GM12874 (cell line): ENCODE measurements around the gene BICC1.

Experiments used
- CTCF ChIP-seq: IDR thresholded peaks from 2 replicates; pipeline ENCODE4 v1.5.1; 2011; ENCODE audit warnings: low read depth, mild to moderate bottlenecking, control low read depth, low read length, moderate library complexity; ENCODE audit not compliant: insufficient read depth

BICC1 gene

GRCh38 chr10:58824396-58824795 lies 311.7 kb downstream of the BICC1 start:
- no peak for TF ChIP-seq CTCF

- TF ChIP-seq CTCF, result no peak
Measured at GRCh38 chr10:58826694-58827093, 314.0 kb downstream of the BICC1 start.

- no peak for TF ChIP-seq CTCF
Measured at GRCh38 chr10:58827381-58827780, 314.7 kb downstream of the BICC1 start.

GRCh38 chr10:58829839-58830238 lies 317.2 kb downstream of the BICC1 start:
- TF ChIP-seq CTCF, result no peak

GRCh38 chr10:58830697-58831096 lies 318.0 kb downstream of the BICC1 start:
- TF ChIP-seq CTCF, result no peak

- TF ChIP-seq CTCF, result no peak
Measured at GRCh38 chr10:58833771-58834561, 321.3 kb downstream of the BICC1 start.

- TF ChIP-seq CTCF, result no peak
Measured at GRCh38 chr10:58836176-58836700, 323.6 kb downstream of the BICC1 start.
